D341Med (cell line): ENCODE results near the gene STRN3.

Source experiments
- DNase-seq: peaks from one replicate; pipeline ENCODE4 v3.0.0; 2012; ENCODE audit warnings: low spot score

Gene STRN3

GRCh38 chr14:30873308-30874119 is 152.7 kb downstream of the STRN3 start:
- no peak for DNase-seq

GRCh38 chr14:30872602-30873001 is 153.6 kb downstream of the STRN3 start:
- no peak for DNase-seq

- DNase-seq, result peak; percentile 53
These were observed 156.5 kb downstream of the STRN3 start for GRCh38 chr14:30869551-30870155.

GRCh38 chr14:30868736-30869135 is 157.4 kb downstream of the STRN3 start:
- no peak for DNase-seq

- DNase-seq, result no peak
These were observed 161.2 kb downstream of the STRN3 start for GRCh38 chr14:30864934-30865333.

- DNase-seq, result no peak
These were observed 165.0 kb downstream of the STRN3 start for GRCh38 chr14:30861200-30861599.

GRCh38 chr14:30855345-30856037 is 170.7 kb downstream of the STRN3 start:
- DNase-seq, result no peak

- DNase-seq, result no peak
These were observed 171.7 kb downstream of the STRN3 start for GRCh38 chr14:30854492-30854891.

- no peak for DNase-seq
These were observed 172.2 kb downstream of the STRN3 start for GRCh38 chr14:30853946-30854345.

GRCh38 chr14:30849983-30850382 is 176.2 kb downstream of the STRN3 start:
- no peak for DNase-seq

- no peak for DNase-seq
These were observed 176.8 kb downstream of the STRN3 start for GRCh38 chr14:30849354-30849753.

- no peak for DNase-seq
These were observed 177.5 kb downstream of the STRN3 start for GRCh38 chr14:30848449-30849240.
